Activated CD8-positive, alpha-beta memory T cell treated with anti-CD3 and anti-CD28 coated beads for 24 hours (primary cell): ENCODE measurements around the gene PROZ.
"Not testable (repeated sequence)": the region's sequence is repeated elsewhere in the genome, so short reads cannot be mapped to it uniquely, and the experiment has no call there.

ENCODE experiments used
- DNase-seq: peaks from one replicate; pipeline ENCODE4 v3.0.0-alpha.2; 2020

PROZ gene

GRCh38 chr13:113158946-113159345 lies 498 bp downstream of the PROZ start:
- DNase-seq = no peak

- DNase-seq = no peak
Measured at GRCh38 chr13:113159701-113160100, 1.3 kb downstream of the PROZ start.

GRCh38 chr13:113160983-113161382 lies 2.5 kb downstream of the PROZ start:
- peak; percentile 55 for DNase-seq

- no peak for DNase-seq
Measured at GRCh38 chr13:113161433-113161832, 3.0 kb downstream of the PROZ start.

- not testable (repeated sequence) for DNase-seq
Measured at GRCh38 chr13:113161975-113162374, 3.5 kb downstream of the PROZ start.

GRCh38 chr13:113162783-113163685 lies 4.6 kb downstream of the PROZ start:
- DNase-seq = no peak

GRCh38 chr13:113164492-113164891 lies 6.0 kb downstream of the PROZ start:
- no peak for DNase-seq

- DNase-seq = no peak
Measured at GRCh38 chr13:113166266-113166665, 7.8 kb downstream of the PROZ start.

- no peak for DNase-seq
Measured at GRCh38 chr13:113166681-113167080, 8.2 kb downstream of the PROZ start.

- DNase-seq = no peak
Measured at GRCh38 chr13:113167155-113167554, 8.7 kb downstream of the PROZ start.

- DNase-seq = no peak
Measured at GRCh38 chr13:113167575-113167974, 9.1 kb downstream of the PROZ start.

GRCh38 chr13:113168211-113168610 lies 9.8 kb downstream of the PROZ start:
- no peak for DNase-seq

GRCh38 chr13:113169277-113170272 lies 11.1 kb downstream of the PROZ start:
- DNase-seq = no peak

GRCh38 chr13:113170511-113170910 lies 12.1 kb downstream of the PROZ start:
- no peak for DNase-seq

- no peak for DNase-seq
Measured at GRCh38 chr13:113171250-113172125, 13.0 kb downstream of the PROZ start.

GRCh38 chr13:113172419-113172926 lies 14.0 kb downstream of the PROZ start:
- DNase-seq = no peak

GRCh38 chr13:113176280-113176679 lies 17.8 kb downstream of the PROZ start:
- no peak for DNase-seq

GRCh38 chr13:113176822-113177221 lies 18.4 kb downstream of the PROZ start:
- no peak for DNase-seq

- no peak for DNase-seq
Measured at GRCh38 chr13:113178070-113178895, 19.8 kb downstream of the PROZ start.

GRCh38 chr13:113178896-113179167 lies 20.4 kb downstream of the PROZ start:
- no peak for DNase-seq

- no peak for DNase-seq
Measured at GRCh38 chr13:113179374-113180230, 21.2 kb downstream of the PROZ start.
